Fibroblast of villous mesenchyme (primary cell): ENCODE data around the gene ACBD6. TPM values are rescaled to one million over a fixed set of nuclear protein-coding genes. Genes with fewer than 3 reads are reported as not detected.

Source experiments
- DNase-seq: peaks from one replicate; pipeline ENCODE4 v3.0.0-alpha.2; 2010; ENCODE audit warnings: low read depth
- H3K4me3 ChIP-seq: 2 replicates; pipeline ENCODE4 v1.5.1; 2011; ENCODE audit warnings: low read depth, mild to moderate bottlenecking, low read length
- CTCF ChIP-seq: IDR thresholded peaks from 2 replicates; pipeline ENCODE4 v1.5.1; 2012; ENCODE audit warnings: low read depth, mild to moderate bottlenecking, low read length; ENCODE audit not compliant: insufficient read depth
- total RNA-seq: library from RNA; depleted of rRNA; stranded (reverse); fragments of >200 nt; gene quantifications from 2 replicates; pipeline ENCODE4 v1.2.3, GENCODE V29; 2012

ACBD6 gene
- total RNA-seq, 1 donor, result 44.5 TPM

DNA sequence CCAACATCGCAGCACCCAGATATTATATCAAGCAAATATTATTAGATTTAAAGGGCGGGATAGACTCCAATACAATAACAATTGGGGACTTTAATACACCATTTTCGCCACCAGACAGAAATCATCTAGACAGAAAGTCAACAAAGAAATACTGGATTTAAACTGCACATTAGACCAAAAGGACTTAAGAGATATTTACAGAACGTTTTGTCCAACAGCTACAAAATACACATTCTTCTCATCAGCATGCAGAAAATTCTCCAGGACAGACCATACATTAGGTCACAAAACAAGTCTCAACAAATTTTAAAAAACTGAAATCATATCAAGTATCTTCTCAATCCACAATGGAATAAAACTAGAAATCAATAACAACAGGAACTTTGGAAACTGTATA is 121.2 kb downstream of the ACBD6 start:
- TF ChIP-seq CTCF, result no peak
- DNase-seq, result no peak
- H3K4me3 ChIP-seq, result no peak overlapping the region

- no peak for DNase-seq
Measured at GRCh38 chr1:180380259-180381183, 121.9 kb downstream of the ACBD6 start.

GRCh38 chr1:180376800-180377199 is 125.6 kb downstream of the ACBD6 start:
- no peak for TF ChIP-seq CTCF
- DNase-seq, result no peak
- H3K4me3 ChIP-seq, result no peak overlapping the region

More at GRCh38 chr1:180380259-180381183, 121.9 kb downstream of the ACBD6 start:
- TF ChIP-seq CTCF, result no peak
- no peak overlapping the region for H3K4me3 ChIP-seq

DNA sequence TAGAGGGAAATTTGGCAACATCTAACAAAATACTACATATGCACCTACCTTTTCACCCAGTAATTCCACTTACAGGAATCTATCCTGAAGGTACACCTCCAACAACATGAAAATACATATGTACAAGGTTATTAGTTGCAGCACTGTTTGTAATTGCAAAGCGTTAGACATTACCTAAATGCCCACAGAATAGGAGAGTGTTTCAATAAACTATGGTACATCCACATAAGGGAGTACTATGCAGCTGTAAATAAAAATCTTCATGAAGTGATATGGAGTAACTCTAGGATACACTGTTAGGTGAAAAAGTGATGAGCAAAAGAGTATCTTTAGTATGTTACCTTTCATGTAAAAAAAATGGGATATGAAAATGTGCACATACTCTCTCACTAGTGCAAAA is 126.1 kb downstream of the ACBD6 start:
- no peak overlapping the region for H3K4me3 ChIP-seq
- no peak for DNase-seq
- no peak for TF ChIP-seq CTCF

DNA sequence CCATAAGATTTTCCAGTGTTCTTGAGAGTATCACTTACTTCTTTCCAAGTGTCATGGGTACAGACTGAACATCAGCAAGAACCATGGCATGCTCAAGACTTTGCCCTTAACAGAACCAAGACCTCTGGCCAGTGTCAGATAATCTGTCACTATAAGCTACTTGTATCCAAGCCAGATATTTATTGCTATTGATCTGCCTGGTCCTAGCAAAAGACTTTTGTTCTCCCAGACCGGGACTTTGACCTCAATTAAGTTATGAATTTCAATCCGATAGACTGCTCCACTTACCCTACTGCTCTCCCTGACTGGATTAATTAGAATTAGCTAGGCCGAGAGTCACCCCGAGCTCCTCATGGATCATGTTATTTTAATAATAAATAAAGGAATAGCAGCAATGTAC is 129.6 kb downstream of the ACBD6 start:
- TF ChIP-seq CTCF, result no peak
- H3K4me3 ChIP-seq, result no peak overlapping the region
- DNase-seq, result no peak

- no peak for DNase-seq
- H3K4me3 ChIP-seq, result no peak overlapping the region
- no peak for TF ChIP-seq CTCF
Measured at GRCh38 chr1:180370597-180370996, 131.8 kb downstream of the ACBD6 start.
